GM21526 (cell line): ENCODE results near the gene CACNG4.
A peak's percentile ranks its signal among the peaks of the same experiment; 100 is the strongest.

Experiments
- ATAC-seq: cut with Tn5 transposase; IDR thresholded peaks from one replicate; pipeline ENCODE4 v1.9.1; 2021; ENCODE audit warnings: moderate library complexity; ENCODE audit not compliant: unreplicated experiment, low FRiP score

CACNG4 gene

DNA sequence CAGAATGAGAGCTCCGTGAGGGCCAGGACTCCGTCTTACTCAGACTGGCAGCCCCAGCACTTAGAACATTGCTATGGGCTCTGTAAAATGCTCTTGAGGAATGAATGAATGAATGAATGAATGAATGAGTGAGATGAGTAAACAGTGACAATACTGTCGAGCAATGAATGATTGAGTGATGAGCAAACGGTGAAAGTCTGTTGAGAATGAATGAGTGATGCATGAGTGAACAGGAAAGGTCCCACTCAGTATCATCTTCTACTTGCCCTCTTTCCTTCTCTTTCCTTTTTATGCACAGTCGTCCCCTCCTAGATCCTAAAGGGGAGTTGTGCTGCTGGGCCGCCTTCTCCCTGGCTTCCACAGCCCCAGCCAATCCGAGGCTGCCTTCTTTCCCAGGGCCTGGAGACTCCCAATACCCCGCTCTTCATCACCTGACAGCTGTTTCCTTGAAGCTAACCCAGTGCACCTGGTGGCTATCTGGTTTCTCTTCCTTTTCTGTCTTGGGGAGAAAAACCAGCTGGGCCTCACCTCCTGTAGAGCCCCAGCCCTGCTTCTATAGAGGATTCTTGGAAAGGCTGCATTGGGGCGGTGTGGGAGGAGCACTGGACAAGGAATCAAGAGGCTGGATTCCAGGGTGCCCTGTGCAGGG is 47.1 kb downstream of the CACNG4 start:
- peak; percentile 74 for ATAC-seq

DNA sequence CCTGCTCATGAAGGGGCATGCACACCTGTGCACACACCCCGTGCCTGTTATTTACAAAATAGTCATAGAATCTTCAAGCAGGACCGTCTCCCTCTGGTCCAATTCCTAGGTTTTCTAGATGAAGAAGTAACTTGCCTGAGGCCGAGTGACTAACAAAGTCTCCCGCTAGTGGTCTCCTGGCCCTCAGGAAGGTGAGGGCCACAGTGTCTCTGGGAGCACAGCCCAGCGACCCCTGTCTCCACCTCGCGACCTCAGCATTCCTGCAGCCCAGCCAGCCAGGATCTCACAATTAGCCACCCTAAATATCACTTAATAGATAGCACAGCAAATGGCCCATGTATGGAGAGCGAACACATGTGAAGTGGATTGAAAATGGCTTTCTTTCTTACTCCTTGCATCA is 49.4 kb downstream of the CACNG4 start:
- ATAC-seq = no peak

DNA sequence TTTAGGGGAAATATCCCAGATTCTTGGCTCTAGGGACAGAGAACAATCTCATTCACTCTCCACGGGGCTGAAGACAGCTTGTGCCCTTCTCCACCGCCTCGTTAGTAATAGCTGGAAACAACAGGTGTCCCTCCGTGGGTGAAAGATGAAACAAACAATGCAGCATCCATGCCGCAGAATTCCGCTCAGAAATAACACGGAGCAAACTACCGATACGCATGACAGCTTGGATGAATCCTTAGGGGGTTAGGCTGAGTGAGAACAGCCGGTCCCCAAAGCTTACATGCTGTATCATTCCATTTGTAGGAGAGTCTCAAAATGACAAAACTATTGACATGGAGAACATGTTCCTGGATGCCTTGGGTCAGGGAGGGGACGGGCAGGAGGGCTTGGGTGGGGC is 50.5 kb downstream of the CACNG4 start:
- no peak for ATAC-seq

GRCh38 chr17:67016039-67016762 is 51.7 kb downstream of the CACNG4 start:
- ATAC-seq = no peak

DNA sequence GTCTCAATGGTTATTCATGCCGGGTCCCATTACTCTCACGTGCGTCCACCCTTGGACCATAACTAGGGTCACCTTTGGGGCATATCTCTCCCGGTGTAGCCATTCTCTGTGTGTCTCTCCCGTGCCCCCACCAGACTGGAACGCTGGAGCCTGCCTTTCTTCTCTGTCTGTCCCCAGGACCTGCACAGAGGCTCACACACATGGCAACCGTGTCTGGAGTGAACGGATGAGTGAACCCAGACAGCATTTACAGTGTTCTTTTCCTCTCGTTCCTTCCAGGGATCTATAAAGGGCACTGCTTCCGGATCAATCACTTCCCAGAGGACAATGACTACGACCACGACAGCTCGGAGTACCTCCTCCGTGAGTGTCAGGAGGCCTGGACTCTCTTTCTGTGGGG is 53.4 kb downstream of the CACNG4 start:
- no peak for ATAC-seq

- no peak for ATAC-seq
Measured at GRCh38 chr17:67018471-67019434, 54.2 kb downstream of the CACNG4 start.

- ATAC-seq = no peak
Measured at GRCh38 chr17:67019809-67020208, 55.3 kb downstream of the CACNG4 start.

- no peak for ATAC-seq
Measured at GRCh38 chr17:67020293-67020766, 55.8 kb downstream of the CACNG4 start.

DNA sequence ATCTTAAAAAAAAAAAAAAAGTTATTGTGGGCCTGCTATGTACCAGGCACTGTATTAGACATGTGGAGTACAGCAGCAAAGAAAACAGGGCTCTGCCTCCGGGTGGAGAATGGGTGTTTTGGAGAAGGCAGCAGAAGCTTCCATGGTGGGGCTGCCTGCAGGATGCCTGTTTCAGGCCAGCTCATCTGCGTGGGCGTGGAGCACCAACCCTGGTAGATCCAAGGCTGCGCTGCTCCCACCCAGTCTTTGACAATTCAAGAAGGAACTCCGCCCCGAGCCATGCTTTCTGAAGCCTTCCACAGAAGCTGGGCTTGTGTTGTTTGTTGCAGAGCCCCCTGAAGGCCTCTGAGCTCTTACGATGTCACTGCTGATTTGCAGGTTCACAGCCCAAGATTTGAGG is 56.7 kb downstream of the CACNG4 start:
- ATAC-seq = no peak

DNA sequence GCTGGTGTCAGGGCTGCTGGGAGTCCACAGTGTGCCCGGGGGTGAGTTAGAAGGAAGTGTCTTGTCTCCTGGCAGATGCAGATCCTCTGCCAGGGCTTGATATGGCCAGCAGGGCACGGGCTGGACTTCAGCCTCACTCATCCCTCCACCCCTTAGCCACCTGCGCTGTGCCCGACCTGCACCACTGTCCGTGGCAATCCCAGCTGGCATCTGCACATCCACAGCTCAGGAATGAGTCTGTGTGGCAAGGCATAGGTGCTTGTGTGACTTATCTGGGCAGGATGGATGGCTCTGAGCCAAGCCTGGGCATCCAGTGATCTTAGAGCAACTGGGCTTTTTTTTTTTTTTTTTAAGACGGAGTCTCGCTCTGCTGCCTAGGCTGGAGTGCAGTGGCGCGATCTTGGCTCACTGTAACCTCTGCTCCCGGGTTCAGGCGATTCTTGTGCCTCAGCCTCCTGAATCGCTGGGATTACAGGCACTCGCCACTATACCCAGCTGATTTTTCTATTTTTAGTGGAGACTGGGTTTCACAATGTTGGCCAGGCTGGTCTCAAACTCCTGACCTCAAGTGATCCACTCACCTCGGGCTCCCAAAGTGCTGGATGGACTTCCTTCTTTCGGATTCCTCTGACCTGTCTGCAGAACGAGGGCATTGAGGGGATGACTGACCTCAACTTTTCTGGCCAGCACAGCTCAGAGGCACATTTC is 57.4 kb downstream of the CACNG4 start:
- ATAC-seq = no peak

DNA sequence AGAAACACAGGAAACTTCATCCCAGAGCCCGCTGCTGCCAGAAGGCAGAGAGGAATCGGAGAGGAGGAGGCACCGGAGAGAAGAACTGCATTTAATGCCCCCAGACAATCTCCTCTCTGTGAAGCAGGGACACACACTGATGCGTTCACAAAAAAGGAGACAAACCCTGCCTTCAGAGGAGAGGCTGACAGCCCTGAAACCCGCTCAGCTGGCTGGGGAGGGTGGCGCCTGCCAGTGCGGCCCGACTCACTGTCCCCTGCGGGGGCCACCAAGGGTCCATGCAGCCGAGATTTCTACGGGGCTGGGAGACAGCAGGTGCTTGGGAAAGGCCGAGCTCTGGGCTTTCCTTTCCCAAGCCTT is 57.9 kb downstream of the CACNG4 start:
- no peak for ATAC-seq

- ATAC-seq = no peak
Measured at GRCh38 chr17:67024736-67025135, 60.2 kb downstream of the CACNG4 start.

DNA sequence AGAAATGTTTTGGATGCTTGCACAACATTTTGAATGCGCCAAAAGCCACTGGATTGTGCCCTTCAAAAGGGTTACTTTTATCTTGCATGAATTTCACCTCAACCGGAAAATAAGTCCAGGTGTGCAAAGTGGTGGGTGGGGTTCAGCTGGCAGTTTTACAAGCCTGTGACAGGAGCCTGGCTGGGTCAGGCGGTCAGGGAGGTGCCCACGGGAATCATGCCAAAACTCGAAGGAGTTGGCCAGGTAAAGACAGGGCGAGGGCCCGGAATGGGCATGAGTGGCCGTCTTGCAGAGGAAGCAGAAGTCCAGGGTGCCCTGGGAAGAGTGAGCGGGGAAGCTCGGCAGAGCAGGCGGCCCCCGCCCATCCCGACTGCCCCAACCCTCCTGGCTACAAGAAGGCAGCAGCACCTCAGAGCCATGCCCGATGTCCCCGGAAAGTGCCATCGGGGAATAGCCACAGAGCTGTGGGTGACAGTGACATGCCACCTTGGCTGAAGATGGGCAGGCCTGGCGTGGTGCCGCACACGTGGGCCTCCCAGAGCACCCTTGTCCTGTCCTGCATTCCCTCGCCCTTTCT is 60.8 kb downstream of the CACNG4 start:
- no peak for ATAC-seq

DNA sequence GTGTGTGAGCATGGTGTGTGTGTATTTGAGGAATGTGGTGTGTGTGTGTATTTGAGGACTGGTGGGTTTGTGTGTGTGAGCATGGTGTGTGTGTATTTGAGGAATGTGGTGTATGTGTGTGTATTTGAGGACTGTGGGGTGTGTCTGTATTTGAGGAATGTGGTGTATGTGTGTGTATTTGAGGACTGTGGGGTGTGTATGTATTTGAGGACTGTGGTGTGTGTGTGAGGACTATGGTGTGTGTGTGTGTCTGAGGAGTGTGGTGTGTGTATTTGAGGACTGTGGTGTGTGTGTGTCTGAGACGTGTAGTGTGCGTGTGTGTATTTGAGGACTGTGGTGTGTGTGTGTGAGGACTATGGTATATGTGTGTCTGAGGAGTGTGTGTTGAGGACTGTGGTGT is 61.8 kb downstream of the CACNG4 start:
- no peak for ATAC-seq

DNA sequence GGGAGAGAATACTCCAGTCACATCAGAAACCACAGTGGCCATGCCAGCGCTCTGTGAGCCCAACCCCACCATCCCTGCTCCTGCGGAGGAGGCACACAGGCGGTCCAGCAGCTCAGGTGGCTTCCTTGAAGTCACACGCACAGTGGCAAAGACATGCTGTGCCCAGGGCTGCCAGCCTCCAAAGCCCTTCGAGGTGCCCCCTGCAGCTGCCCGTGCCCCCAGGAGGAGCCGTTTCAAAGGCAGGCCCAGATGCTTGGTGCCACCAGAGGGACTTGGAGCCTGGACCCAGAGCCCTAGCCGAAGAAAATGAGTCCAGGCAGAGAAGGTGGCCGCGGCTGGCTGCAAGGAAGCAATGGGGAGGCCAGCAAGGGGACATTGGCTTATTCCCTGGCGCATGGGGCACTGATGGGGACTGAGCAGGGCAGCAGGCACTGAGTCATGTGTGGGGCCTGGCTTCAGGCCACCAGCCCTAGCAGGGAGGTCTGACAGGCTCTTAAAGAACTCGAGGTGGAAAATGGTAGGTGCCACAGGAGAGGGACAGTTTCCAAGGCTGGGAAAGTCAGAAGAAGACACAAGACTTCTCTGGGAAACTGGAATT is 62.6 kb downstream of the CACNG4 start:
- no peak for ATAC-seq

DNA sequence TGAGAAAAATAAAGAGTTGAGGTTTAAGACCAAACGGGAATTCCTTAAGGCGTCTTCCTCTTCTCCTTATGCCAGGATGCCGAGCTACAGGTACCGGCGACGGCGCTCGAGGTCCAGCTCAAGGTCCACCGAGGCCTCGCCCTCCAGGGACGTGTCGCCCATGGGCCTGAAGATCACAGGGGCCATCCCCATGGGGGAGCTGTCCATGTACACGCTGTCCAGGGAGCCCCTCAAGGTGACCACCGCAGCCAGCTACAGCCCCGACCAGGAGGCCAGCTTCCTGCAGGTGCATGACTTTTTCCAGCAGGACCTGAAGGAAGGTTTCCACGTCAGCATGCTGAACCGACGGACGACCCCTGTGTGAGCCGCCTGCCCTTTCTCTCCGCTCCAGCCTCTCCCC is 66.1 kb downstream of the CACNG4 start:
- ATAC-seq = no peak

DNA sequence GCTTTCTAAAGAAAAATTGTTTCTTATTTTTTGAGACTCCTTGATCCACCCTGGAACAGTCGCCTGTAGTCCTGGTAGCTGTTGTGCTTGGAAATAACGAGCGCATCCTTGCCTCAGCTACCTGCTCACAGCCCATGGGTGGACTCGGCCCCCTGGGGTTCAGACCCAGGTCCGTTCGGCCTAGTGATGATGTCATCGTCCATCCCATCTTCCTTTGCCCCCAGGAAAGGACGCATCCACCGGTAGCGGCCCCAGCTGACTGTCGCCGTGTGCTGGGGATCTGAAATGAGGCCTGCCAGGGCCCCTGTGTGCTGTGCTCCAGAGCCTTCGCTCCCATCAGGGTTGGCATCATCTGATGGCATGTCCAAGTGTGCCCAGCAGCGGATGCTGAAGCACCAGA is 67.9 kb downstream of the CACNG4 start:
- no peak for ATAC-seq

- ATAC-seq = no peak
Measured at GRCh38 chr17:67032985-67033384, 68.5 kb downstream of the CACNG4 start.

- no peak for ATAC-seq
Measured at GRCh38 chr17:67033613-67034012, 69.1 kb downstream of the CACNG4 start.
